Skeletal muscle satellite cell (primary cell): ENCODE data around the gene TLCD4.
"Not testable (repeated sequence)": the region's sequence is repeated elsewhere in the genome, so short reads cannot be mapped to it uniquely, and the experiment has no call there.

Source experiments
- H3K27me3 ChIP-seq: 2 replicates; pipeline ENCODE4 v1.7.0; 2013; ENCODE audit warnings: low read length; ENCODE audit not compliant: control insufficient read depth, insufficient read depth
- H3K36me3 ChIP-seq: 2 replicates; pipeline ENCODE4 v1.7.0; 2013; ENCODE audit warnings: mild to moderate bottlenecking, control low read depth, low read length; ENCODE audit not compliant: insufficient read depth
- H3K4me1 ChIP-seq: 2 replicates; pipeline ENCODE4 v1.7.0; 2013; ENCODE audit warnings: low read length; ENCODE audit not compliant: control insufficient read depth, insufficient read depth
- H3K4me2 ChIP-seq: 2 replicates; pipeline ENCODE4 v1.7.0; 2013; ENCODE audit warnings: mild to moderate bottlenecking, low read length
- H3K4me3 ChIP-seq: 2 replicates; pipeline ENCODE4 v1.7.0; 2013; ENCODE audit warnings: low read length
- H3K9ac ChIP-seq: 2 replicates; pipeline ENCODE4 v1.7.0; 2013; ENCODE audit warnings: mild to moderate bottlenecking, low read depth, low read length, moderate library complexity
- H3K9me3 ChIP-seq: replicated peaks from 2 replicates; pipeline ENCODE4 v1.7.0; 2013; ENCODE audit warnings: mild to moderate bottlenecking, control low read depth, low read length

The TLCD4 gene

DNA sequence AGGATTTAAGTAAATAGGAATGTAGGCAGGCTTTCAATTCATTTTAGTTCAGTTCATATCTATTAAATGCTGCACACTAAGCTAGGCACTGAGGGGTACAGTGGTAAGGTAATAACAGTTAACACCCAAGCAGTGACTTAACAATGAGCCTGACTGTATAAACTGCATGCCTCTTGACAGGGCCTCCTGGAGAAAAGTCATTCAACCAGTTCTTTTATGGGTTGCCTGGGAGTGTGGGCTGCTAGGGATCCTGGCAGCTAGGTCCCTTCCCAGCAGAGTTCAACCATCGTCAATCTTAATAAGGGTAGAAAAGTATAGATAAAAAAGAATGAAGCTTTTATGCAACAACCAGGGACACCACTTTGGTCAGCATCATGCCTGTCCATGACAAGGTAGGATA, 36.3 kb upstream of the TLCD4 start:
- Histone ChIP-seq H3K9ac (no peak overlapping the region), H3K9me3 (no peaks in the 10 kb centered on the region), H3K4me2 (no peak overlapping the region), H3K36me3 (no peaks in the 10 kb centered on the region), H3K27me3 (peaks cover 32% of the 10 kb centered on the region), H3K4me1 (no peaks in the 10 kb centered on the region), H3K4me3 (no peak overlapping the region)

- peaks cover 11% of the 10 kb centered on the region for H3K4me1 ChIP-seq
- H3K4me2 ChIP-seq: no peak overlapping the region
- H3K4me3 ChIP-seq: no peak overlapping the region
- H3K9me3 ChIP-seq: no peaks in the 10 kb centered on the region
- H3K27me3 ChIP-seq: peaks cover 15% of the 10 kb centered on the region
- no peaks in the 10 kb centered on the region for H3K36me3 ChIP-seq
- no peak overlapping the region for H3K9ac ChIP-seq
These were observed 32.6 kb upstream of the TLCD4 start for GRCh38 chr1:95084317-95085176.

DNA sequence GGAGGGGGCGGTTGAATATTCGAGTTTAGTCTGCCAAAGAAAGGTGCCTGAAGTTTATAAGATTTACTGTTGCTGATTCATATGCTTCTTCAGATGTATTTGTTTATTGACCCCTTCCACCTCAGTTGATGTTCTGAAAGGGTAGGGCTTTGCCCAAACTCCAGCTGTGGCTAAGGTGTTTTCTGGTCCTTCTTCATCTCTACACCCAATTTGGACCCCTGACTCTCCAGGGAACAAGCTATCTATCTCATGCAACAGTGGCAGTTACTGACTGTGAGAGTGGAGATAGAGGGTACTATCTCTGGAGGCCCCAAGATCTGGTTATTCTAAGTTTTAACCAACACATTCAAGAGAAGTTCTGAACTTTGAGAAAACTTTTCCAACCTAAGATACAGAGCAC, 31.8 kb upstream of the TLCD4 start:
- H3K9ac ChIP-seq: no peak overlapping the region
- H3K4me2 ChIP-seq: no peak overlapping the region
- H3K4me1 ChIP-seq: peaks cover 11% of the 10 kb centered on the region
- H3K27me3 ChIP-seq: peaks cover 8% of the 10 kb centered on the region
- H3K9me3 ChIP-seq: no peaks in the 10 kb centered on the region
- H3K36me3 ChIP-seq: no peaks in the 10 kb centered on the region
- H3K4me3 ChIP-seq: no peak overlapping the region

DNA sequence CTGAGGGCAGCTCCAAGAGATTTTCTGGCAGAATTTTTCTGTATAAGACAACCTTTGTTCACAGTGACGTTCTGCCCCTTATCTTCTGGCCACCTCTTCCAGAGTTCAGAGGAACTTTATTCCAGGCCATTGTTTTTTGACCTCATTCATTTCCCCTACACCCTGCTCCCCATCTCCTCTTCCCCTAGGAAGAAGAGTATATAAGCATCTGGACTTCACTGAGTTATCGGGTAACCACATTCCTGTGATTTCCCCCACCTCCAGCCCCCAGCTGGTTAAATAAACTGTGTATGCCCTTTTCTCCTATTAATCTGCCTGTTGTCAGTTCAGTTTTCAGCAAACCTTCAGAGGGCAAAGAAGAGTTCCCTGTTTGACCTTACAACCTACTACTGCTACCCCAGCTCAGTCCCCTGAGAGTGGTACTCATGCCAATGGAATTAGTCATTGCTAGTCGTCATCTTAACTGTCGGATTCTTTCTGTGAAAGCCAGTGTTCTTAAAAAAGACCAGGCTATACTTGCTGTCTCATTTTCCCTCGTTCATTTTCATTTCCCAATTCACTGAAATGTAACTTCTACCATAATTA, 30.1 kb upstream of the TLCD4 start:
- Histone ChIP-seq H3K36me3 (no peaks in the 10 kb centered on the region), H3K4me3 (peak overlapping the region; percentile 14), H3K4me2 (peak overlapping the region; percentile 49), H3K9ac (peak overlapping the region; percentile 27), H3K27me3 (no peaks in the 10 kb centered on the region), H3K9me3 (no peaks in the 10 kb centered on the region), H3K4me1 (peaks cover 11% of the 10 kb centered on the region)

- no peaks in the 10 kb centered on the region for H3K9me3 ChIP-seq
- no peaks in the 10 kb centered on the region for H3K27me3 ChIP-seq
- H3K9ac ChIP-seq: no peak overlapping the region
- H3K4me3 ChIP-seq: no peak overlapping the region
- H3K4me1 ChIP-seq: peaks cover 11% of the 10 kb centered on the region
- H3K4me2 ChIP-seq: no peak overlapping the region
- H3K36me3 ChIP-seq: no peaks in the 10 kb centered on the region
These were observed 28.9 kb upstream of the TLCD4 start for GRCh38 chr1:95088303-95088702.

- Histone ChIP-seq H3K4me2 (no peak overlapping the region), H3K4me1 (peaks cover 11% of the 10 kb centered on the region), H3K27me3 (no peaks in the 10 kb centered on the region), H3K9me3 (no peaks in the 10 kb centered on the region), H3K9ac (no peak overlapping the region), H3K4me3 (no peak overlapping the region), H3K36me3 (no peaks in the 10 kb centered on the region)
These were observed 27.4 kb upstream of the TLCD4 start for GRCh38 chr1:95089650-95090287.

DNA sequence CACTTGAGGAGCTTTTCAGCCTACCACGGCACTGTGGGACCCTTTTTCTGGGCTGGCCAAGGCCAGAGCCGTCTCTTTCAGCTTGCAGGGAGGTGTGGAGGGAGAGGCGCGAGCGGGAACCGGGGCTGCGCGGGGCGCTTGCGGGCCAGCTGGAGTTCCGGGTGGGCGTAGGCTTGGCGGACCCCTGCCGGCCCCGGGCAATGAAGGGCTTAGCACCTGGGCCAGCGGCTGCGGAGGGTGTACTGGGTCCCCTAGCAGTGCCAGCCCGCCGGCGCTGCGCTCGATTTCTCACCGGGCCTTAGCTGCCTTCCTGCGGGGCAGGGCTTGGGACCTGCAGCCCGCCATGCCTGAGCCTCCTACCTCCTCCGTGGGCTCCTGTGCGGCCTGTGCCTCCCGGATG, 25.9 kb upstream of the TLCD4 start:
- not testable (repeated sequence) for H3K9ac ChIP-seq, H3K4me3 ChIP-seq, H3K36me3 ChIP-seq, H3K4me2 ChIP-seq, H3K27me3 ChIP-seq, H3K9me3 ChIP-seq
- H3K4me1 ChIP-seq: peaks cover 11% of the 10 kb centered on the region

GRCh38 chr1:95092891-95093290, 24.3 kb upstream of the TLCD4 start:
- H3K4me3 ChIP-seq, H3K9me3 ChIP-seq, H3K4me1 ChIP-seq, H3K27me3 ChIP-seq, H3K36me3 ChIP-seq, H3K9ac ChIP-seq, H3K4me2 ChIP-seq: not testable (repeated sequence)

GRCh38 chr1:95093296-95093695, 23.9 kb upstream of the TLCD4 start:
- H3K36me3 ChIP-seq: no peaks in the 10 kb centered on the region
- H3K9ac ChIP-seq: no peak overlapping the region
- H3K27me3 ChIP-seq: no peaks in the 10 kb centered on the region
- no peak overlapping the region for H3K4me2 ChIP-seq
- H3K9me3 ChIP-seq: no peaks in the 10 kb centered on the region
- H3K4me3 ChIP-seq: no peak overlapping the region
- H3K4me1 ChIP-seq: no peaks in the 10 kb centered on the region

DNA sequence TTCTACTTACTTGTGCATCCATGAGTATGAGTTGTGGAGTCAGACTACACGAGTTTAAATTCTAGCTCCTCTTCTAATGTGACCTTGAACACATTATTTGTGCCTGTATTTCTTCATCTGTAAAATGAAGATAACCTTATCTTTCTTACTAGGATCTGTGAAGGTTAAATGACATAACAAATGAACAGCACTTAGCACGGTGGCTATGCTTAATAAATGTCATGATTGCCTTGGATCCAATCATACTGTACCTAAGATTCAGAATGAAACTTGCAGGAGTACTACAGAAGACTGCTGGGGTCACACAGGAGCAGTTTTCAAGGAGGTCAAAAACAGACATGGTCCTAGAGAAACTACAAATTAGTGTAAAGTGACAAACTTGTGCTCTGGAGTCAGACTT, 22.2 kb upstream of the TLCD4 start:
- no peaks in the 10 kb centered on the region for H3K27me3 ChIP-seq
- no peak overlapping the region for H3K4me2 ChIP-seq
- no peak overlapping the region for H3K4me3 ChIP-seq
- H3K9me3 ChIP-seq: no peaks in the 10 kb centered on the region
- H3K36me3 ChIP-seq: no peaks in the 10 kb centered on the region
- no peak overlapping the region for H3K9ac ChIP-seq
- no peaks in the 10 kb centered on the region for H3K4me1 ChIP-seq

DNA sequence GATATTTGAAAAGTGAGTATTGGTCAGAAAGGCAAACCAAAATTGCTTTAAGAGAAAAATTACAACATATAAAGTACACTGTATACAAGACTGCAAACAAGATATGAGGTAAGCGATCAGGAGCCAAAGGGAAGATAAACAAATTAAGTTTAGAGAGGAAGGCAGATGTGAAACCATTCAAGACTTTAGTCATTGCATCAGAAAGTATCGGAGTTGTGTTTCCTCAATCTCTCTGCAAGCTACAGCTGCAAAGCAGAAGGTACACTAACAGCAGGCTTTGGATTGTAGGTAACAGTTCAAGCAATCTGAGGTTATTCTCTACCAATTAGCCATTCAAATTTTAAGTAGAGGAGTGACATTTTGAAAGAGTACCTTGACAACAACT, 21.3 kb upstream of the TLCD4 start:
- H3K36me3 ChIP-seq: no peaks in the 10 kb centered on the region
- no peaks in the 10 kb centered on the region for H3K4me1 ChIP-seq
- H3K4me2 ChIP-seq: no peak overlapping the region
- H3K9me3 ChIP-seq: no peaks in the 10 kb centered on the region
- no peak overlapping the region for H3K9ac ChIP-seq
- no peak overlapping the region for H3K4me3 ChIP-seq
- H3K27me3 ChIP-seq: no peaks in the 10 kb centered on the region
